ENCODE measurements around the gene GDPD4.

DNA sequence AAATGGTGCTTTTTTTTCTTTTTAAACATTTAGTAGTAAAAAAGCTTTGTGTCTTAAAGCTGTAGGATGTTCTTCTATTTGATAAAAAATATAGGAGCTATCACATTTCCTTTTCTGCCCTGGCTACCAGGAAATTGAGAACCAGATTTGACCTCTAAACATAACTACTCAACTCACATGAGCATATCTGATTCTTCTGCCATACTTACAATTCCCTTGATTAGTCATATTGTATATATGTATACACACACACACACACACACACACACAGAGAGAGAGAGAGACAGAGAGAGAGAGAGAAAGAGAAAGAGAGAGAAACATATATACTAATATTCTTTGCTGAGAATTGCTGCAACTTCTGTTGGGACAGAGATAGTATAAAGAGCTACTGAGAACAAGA, 23.0 kb upstream of the GDPD4 start:
- TF ChIP-seq CTCF (IDR thresholded peaks at IDR 0.05), result no peak
- no peak for TF ChIP-seq EP300 (IDR thresholded peaks at IDR 0.05)

All from esophagus muscularis mucosa (tissue), 3 donors.